NCI-H446 (cell line): ENCODE data around the gene TIE1.

Experiments
- DNase-seq, 2 experiments: peaks; one replicate each; lab custom pipeline; 2025; lab: John Stamatoyannopoulos, UW

Gene TIE1

GRCh38 chr1:43338001-43338400, 37.2 kb downstream of the TIE1 start:
- no peak for DNase-seq

DNA sequence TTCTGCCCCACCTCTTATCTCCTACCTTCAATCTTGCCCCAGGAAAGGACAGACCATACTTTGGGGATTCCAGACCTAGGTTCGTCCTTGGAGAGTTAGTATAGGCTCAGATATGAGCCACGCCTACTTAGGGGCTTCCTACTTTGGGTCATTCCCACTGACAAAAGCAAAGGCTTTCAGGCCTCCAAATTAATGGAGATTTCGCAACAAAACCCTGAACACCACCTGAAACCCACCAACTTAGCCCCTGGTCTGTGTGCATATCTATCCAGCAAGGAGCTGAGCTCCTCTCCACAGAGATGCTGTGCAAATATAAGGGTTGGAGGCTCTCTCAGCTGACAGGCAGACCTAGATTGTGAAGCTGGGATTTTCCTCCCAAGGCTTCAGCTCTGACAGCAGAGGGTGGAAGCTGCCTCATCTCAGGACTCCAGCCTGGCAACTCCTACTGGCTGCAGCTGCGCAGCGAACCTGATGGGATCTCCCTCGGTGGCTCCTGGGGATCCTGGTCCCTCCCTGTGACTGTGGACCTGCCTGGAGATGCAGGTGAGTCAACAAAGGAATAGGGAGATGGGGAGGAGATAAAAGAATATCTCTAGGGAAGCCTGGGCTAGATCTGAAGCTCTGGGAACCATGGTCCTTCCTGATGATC, 38.9 kb downstream of the TIE1 start:
- no peak for DNase-seq

DNA sequence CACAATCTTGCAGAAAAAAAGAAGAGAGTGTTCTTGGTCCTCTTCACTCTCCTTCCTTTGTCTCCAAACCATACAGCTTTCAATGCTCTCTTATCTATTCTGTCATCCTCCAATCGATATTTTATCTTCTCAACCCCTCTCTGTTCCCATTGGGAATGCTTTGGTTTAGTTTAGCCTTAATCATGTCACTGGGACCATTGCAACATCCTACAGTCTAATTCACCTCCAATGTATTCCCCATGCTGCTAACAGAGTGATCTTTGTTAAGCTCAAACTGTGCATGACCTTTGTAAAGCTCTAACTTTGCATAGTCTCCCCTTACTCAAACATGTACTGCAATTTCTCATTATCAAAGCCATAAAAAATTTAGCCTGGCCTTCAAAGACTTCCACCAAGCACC, 39.8 kb downstream of the TIE1 start:
- no peak for DNase-seq

DNA sequence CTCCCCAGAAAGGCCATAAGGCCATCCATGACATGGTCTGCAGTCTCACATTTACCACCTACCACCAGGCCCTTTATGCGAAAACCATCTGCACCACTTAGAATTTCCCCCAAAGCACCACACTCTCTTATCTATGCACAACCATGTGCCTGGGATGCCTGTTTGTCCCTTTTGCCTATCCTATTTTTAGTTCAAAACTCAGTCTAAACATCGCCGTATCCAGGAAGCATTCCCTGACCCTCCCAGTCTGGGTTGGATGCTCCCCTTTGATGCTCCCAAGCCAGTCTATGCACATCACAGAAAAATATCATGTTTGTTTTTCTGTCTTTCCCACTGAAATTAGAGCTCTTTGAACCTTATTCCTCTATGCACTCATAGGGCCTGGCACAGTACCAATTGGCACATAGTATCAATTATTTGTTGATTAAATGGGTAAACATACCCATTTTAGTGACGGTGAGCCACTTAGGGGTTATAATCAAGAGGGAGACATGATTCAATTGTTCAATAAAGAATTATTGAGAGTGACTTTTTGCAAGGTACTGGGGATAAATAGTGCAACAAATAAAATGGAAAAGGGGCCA, 43.6 kb downstream of the TIE1 start:
- no peak for DNase-seq

DNA sequence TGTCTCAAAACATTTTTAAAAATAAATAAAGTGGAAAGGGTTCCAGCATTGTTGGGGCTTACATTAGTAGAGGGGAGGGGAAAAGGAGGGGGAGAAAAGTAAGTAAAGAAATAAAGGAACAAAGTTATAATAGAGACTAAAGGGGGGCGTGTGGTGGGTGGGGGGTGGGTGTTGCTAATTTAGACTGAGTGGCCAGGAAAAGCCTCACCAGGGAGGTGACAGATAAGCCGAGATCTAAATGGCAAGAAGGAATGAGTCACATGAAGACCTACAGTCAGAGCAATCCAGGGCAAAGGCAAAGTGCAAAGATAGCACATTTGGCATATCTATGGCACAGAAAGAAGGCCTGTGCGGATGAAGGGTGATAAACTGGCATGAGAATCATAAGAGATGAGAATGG, 44.3 kb downstream of the TIE1 start:
- no peak for DNase-seq

GRCh38 chr1:43346636-43347035, 45.9 kb downstream of the TIE1 start:
- DNase-seq, result no peak

- DNase-seq, result no peak
These were observed 47.6 kb downstream of the TIE1 start for GRCh38 chr1:43348343-43348808.

DNA sequence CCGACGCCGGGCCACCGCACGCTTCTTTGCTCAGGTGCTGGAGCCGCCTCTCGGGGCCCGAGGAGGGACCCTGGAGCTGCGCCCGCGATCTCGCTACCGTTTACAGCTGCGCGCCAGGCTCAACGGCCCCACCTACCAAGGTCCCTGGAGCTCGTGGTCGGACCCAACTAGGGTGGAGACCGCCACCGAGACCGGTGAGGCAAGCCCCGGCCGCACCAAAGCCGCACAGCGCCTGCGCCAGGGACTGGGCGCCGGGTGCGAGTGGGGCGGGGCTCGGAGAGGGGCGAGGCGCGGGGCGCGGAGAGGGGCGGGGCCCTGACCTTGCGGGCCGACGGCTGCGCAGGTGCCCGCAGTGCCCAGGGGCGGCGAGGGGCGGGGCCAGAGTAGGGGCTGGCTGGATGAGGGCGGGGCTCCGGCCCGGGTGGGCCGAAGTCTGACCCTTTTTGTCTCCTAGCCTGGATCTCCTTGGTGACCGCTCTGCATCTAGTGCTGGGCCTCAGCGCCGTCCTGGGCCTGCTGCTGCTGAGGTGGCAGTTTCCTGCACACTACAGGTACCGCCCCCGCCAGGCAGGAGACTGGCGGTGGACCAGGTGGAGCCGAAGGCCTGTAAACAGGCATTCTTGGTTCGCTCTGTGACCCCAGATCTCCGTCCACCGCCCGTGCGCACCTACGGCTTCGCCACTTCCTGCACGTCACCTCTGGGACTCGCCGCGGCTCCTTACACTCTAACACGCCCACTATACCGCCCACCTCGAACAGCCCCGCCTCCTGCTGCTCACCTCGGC, 48.2 kb downstream of the TIE1 start:
- DNase-seq, result peak in 1 of 2 experiments; percentile 58

DNA sequence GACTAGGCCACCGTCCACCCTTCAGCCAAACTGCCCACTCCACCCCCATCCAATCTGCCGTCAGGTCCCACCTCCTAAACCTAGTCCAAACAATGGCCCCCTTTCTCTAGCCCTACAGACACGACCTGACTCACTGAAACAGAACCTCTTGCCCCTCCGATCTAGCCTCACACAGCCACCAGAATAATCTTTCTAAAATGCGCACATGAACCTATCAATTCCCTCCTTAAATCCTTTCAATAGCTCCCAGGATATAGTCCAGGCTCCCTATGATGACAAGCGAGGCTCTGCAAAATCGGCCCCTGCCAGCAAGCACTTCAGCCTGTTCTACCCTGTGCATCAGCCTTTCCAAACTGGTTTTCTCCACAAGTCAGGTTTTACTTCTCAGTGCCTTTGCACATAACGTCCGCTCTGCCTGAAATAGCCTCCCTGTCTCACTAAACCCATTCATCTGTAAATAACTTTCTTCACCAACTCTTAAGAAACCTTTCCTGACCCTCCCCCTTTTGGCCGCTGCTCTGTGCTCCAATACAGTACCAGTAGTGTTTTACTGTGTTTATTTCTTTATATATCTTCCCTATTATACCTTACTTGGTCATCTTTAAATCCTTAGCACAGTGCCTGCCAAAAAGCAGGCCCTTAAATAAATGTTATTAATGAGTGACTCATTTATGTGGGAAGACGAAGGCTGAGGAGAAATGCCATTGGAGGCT, 49.0 kb downstream of the TIE1 start:
- no peak for DNase-seq

GRCh38 chr1:43350976-43351375, 50.2 kb downstream of the TIE1 start:
- DNase-seq, result no peak

- DNase-seq, result no peak
These were observed 50.9 kb downstream of the TIE1 start for GRCh38 chr1:43351421-43352350.

DNA sequence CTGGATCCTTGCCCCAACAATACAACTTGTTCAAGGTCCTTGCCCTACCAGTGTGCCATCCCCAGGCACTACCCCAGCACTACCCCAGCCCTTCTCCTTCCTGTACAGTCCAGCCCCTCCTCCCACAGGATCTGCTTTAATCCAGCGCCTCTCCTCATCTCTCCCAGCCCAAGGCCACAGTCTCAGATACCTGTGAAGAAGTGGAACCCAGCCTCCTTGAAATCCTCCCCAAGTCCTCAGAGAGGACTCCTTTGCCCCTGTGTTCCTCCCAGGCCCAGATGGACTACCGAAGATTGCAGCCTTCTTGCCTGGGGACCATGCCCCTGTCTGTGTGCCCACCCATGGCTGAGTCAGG, 51.5 kb downstream of the TIE1 start:
- no peak for DNase-seq

GRCh38 chr1:43352881-43353280, 52.1 kb downstream of the TIE1 start:
- DNase-seq, result no peak

DNA sequence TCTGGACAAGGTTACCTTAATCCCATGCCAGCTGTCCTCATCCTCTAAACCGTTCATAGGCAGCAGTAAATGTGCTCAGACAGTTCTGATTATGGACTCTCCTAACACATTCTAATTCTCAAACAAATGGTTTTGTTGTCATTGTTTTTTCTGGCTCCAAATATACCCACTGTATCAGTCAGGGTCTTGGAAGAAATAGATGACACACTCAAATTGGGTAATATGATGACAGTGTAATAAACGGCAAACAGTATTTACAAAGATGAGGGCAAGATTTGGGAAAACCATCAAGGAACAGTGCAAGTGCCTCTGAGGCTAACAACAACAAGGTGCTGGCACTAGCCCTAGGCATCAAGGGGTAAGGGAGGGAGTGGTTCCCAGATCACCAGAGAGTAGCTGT, 53.7 kb downstream of the TIE1 start:
- no peak for DNase-seq

DNA sequence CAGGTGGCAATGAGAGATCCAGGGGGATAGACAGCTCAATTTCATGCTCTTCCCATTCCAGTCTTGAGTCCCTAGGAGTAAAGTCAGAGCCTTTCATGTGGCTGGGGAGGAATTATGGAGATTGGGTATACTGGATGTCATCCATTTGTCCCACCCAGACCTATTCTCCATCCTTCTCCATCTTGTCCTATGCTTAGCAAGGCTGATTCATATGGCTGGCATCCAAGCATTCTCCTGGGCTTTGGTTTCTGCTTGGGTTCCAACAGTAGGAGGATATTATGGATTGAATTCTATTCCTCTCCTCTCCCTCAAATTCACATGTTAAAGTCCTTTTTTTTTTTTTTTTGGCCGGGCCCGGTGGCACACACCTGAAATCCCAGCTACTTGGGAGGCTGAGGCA, 54.2 kb downstream of the TIE1 start:
- no peak for DNase-seq

GRCh38 chr1:43357251-43357650, 56.5 kb downstream of the TIE1 start:
- no peak for DNase-seq

DNA sequence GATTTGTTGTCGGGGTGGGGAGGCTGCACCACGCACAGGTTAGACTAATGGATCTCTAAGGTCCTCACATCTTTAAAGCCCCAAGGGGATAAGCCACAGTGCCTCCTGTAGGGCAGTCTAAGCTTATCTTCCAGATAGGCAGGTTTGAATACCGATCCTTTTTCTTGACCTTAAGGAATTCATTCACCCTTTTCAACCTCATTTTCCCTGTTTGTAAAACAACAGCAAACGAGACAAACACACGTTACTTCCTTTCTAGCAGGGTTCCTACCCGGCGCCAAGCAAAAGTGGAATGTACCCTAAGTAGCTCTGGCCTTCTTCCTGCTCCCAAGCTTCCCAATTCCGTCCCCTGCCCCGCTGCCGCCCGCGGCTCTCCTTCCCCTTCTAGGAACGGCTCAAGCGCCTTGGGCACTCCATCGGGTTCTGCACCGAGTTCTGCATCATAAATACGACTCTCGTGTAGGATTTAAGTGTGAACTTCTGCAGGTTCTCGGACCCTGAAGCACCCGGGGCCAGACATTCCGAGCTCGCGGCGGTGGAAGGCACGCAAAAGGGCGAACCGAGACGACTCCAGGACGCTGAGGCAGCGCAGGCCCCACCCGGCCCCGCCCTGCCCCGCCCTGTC, 57.5 kb downstream of the TIE1 start:
- peak in 1 of 2 experiments; percentile 24 for DNase-seq

GRCh38 chr1:43358746-43359693, 58.2 kb downstream of the TIE1 start, which contains the start of gene CDC20:
Gene CDC20 (plus strand): TSS chr1:43358981. CDS start chr1:43359216, 235 bp downstream.
- DNase-seq, result peak; percentile 98 to 99

DNA sequence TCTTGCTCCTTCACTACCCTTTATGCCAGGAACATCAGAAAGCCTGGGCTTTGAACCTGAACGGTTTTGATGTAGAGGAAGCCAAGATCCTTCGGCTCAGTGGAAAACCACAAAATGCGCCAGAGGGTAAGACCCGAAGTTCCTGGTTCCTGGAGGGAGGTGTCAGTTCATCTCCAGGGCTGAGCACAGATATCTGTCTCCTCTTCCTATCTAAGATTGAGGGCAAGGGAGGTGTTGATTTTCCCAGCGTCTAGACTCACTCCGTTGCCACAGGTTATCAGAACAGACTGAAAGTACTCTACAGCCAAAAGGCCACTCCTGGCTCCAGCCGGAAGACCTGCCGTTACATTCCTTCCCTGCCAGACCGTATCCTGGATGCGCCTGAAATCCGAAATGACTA, 58.9 kb downstream of the TIE1 start:
- no peak for DNase-seq

- DNase-seq, result no peak
These were observed 59.8 kb downstream of the TIE1 start for GRCh38 chr1:43360616-43361015.
